Right ventricle myocardium inferior (tissue), 1 donor: ENCODE measurements around the gene CERS6. TPM values are rescaled to one million over a fixed set of nuclear protein-coding genes. Genes with fewer than 3 reads are reported as not detected.

ENCODE experiments used
- ATAC-seq: fragments of 200-7000 bp; cut with Tn5 transposase; one replicate; pipeline ENCODE4 v1.9.1; 2020; ENCODE audit warnings: mild to moderate bottlenecking, moderate library complexity
- DNase-seq: peaks from one replicate; pipeline ENCODE4 v3.0.0; 2021; ENCODE audit errors: missing footprints
- intact Hi-C: fragments of 100-400 bp; cut with DNase I; formaldehyde crosslinking; loops from one replicate; pipeline ENCODE4 v1.11.0; 2022
- total RNA-seq: library from RNA; stranded (reverse); fragmentation: NEBNext Ultra II Directional; extraction: Animal tissue kit (Norgen Biotek cat#: 25700); gene quantifications from one replicate; pipeline ENCODE4 v1.2.1, GENCODE V29; 2021
- donor health status: DM: no; HTN: yes; CAD: no; lungs with severe emphysema.

CERS6 gene
- total RNA-seq, 1 donor from 2014 or later: 65.7 TPM

GRCh38 chr2:168801961-168802858 is 346.1 kb downstream of the CERS6 start, which contains the start of gene NOSTRIN:
Gene NOSTRIN, plus strand, starts transcription at chr2:168802637. Its CDS starts 10 bp downstream, at chr2:168802647.
- intact Hi-C loops: no loop called here
- ATAC-seq (peak; percentile 77), DNase-seq (no peak)

GRCh38 chr2:168802859-168803725 is 347.0 kb downstream of the CERS6 start:
- ATAC-seq (no peak), DNase-seq (no peak)
- intact Hi-C loops: no loop called here

GRCh38 chr2:168804214-168804613 is 348.1 kb downstream of the CERS6 start:
- intact Hi-C loops: no loop called here
- DNase-seq: no peak
- peak; percentile 46 for ATAC-seq

GRCh38 chr2:168805615-168806014 is 349.5 kb downstream of the CERS6 start:
- no peak for DNase-seq
- intact Hi-C loops: no loop called here
- no peak for ATAC-seq

- no peak for DNase-seq
- no peak for ATAC-seq
- intact Hi-C loops: no loop called here
Measured at GRCh38 chr2:168809537-168809936, 353.5 kb downstream of the CERS6 start.

GRCh38 chr2:168810235-168810634 is 354.2 kb downstream of the CERS6 start:
- intact Hi-C loops: no loop called here
- ATAC-seq (no peak), DNase-seq (no peak)

GRCh38 chr2:168811696-168812095 is 355.6 kb downstream of the CERS6 start:
- ATAC-seq (no peak), DNase-seq (no peak)
- intact Hi-C loops: no loop called here

GRCh38 chr2:168814046-168814445 is 358.0 kb downstream of the CERS6 start:
- no peak for DNase-seq
- ATAC-seq: no peak
- intact Hi-C loops: no loop called here

- intact Hi-C loops: no loop called here
- DNase-seq (no peak), ATAC-seq (no peak)
Measured at GRCh38 chr2:168814939-168815907, 359.2 kb downstream of the CERS6 start.

GRCh38 chr2:168816369-168816768 is 360.3 kb downstream of the CERS6 start:
- ATAC-seq: no peak
- intact Hi-C loops: no loop called here
- no peak for DNase-seq

GRCh38 chr2:168819050-168819715 is 363.1 kb downstream of the CERS6 start:
- DNase-seq (no peak), ATAC-seq (no peak)
- intact Hi-C loops: no loop called here

- intact Hi-C loops: no loop called here
- DNase-seq: no peak
- ATAC-seq: no peak
Measured at GRCh38 chr2:168819829-168820489, 363.9 kb downstream of the CERS6 start.

- no peak for DNase-seq
- ATAC-seq: no peak
- intact Hi-C loops: no loop called here
Measured at GRCh38 chr2:168821577-168821976, 365.5 kb downstream of the CERS6 start.

- intact Hi-C loops: no loop called here
- DNase-seq (no peak), ATAC-seq (no peak)
Measured at GRCh38 chr2:168821992-168822391, 365.9 kb downstream of the CERS6 start.
